Endothelial cell of umbilical vein (primary cell): ENCODE results near the gene RSL24D1. TPM values are rescaled to one million over a fixed set of nuclear protein-coding genes. Genes with fewer than 3 reads are reported as not detected.

Experiments
- BruUV-seq: library from RNA; stranded (reverse); fragments of 400-500 nt; replicated peaks from 2 replicates; lab custom pipeline; 2021; lab: Mats Ljungman, UMichigan
- CTCF ChIA-PET: fragments of 300-600, 350-600 bp; sonication (Branson Sonifier 250); formaldehyde crosslinking; loops from one replicate; lab custom pipeline; 2021; ENCODE audit warnings: antibody characterized with exemption, inconsistent platforms; lab: Charles Lee
- POLR2A ChIA-PET: fragments of 300-600, 350-600 bp; sonication (Branson Sonifier 250); formaldehyde crosslinking; loops from one replicate; lab custom pipeline; 2021; ENCODE audit warnings: antibody characterized with exemption, inconsistent platforms; lab: Charles Lee
- DNase-seq: peaks from one replicate; pipeline ENCODE4 v3.0.0-alpha.2; 2011; ENCODE audit warnings: low read depth, low spot score
- FAIRE-seq: peaks from 2 replicates; lab custom pipeline; 2011; peaks lifted over from hg19 to GRCh38; lab: Jason Lieb, UNC
- H2AFZ ChIP-seq: 2 replicates; pipeline ENCODE4 v1.6.0; 2012; ENCODE audit warnings: low read depth, low read length, control low read depth, inconsistent platforms
- H3K27ac ChIP-seq: 2 replicates; pipeline ENCODE4 v1.5.1; 2011; ENCODE audit warnings: low read depth, mild to moderate bottlenecking, control low read depth, low read length, moderate library complexity; ENCODE audit not compliant: insufficient read depth
- H3K27me3 ChIP-seq, 2 experiments: 2 replicates each; pipeline versions ENCODE4 v1.6.0 to v1.6.1; 2011; ENCODE audit warnings: low read length in 2 of 2, mixed read lengths in 1 of 2; ENCODE audit not compliant: control insufficient read depth in 2 of 2, insufficient read depth in 2 of 2
- H3K36me3 ChIP-seq, 2 experiments: 2 replicates in 1 of 2; 3 replicates in 1 of 2; pipeline ENCODE4 v1.5.1; 2011; ENCODE audit warnings: low read length in 2 of 2, mild to moderate bottlenecking in 1 of 2, moderate library complexity in 1 of 2; ENCODE audit not compliant: control insufficient read depth in 2 of 2, insufficient read depth in 2 of 2; ENCODE audit errors: extremely low read depth in 1 of 2
- H3K4me1 ChIP-seq: 3 replicates; pipeline ENCODE4 v1.5.1; 2011; ENCODE audit warnings: mild to moderate bottlenecking, low read length; ENCODE audit not compliant: control insufficient read depth, insufficient read depth; ENCODE audit errors: extremely low read depth
- H3K4me2 ChIP-seq: 2 replicates; pipeline ENCODE4 v1.6.1; 2011; ENCODE audit warnings: low read length, control low read depth, mixed read lengths; ENCODE audit not compliant: insufficient read depth
- H3K4me3 ChIP-seq, 3 experiments: fragments of 200-600 bp in 1 of 3; sonication (generic), shearing (Covaris generic) in 1 of 3; replicated peaks in 1 of 3; 2 replicates each; pipeline ENCODE4 v1.5.1; 2011 to 2016; ENCODE audit warnings: control low read depth in 3 of 3, low read length in 3 of 3, mild to moderate bottlenecking in 2 of 3, inconsistent platforms in 1 of 3, low read depth in 1 of 3, moderate library complexity in 1 of 3; ENCODE audit not compliant: insufficient read depth in 1 of 3
- H3K79me2 ChIP-seq: 2 replicates; pipeline ENCODE4 v1.6.0; 2012; ENCODE audit warnings: low read length, inconsistent platforms; ENCODE audit not compliant: control insufficient read depth, insufficient read depth
- H3K9ac ChIP-seq: replicated peaks from 2 replicates; pipeline ENCODE3; 2011; ENCODE audit warnings: low read length, control low read depth; ENCODE audit not compliant: insufficient read depth; ENCODE audit errors: extremely low read depth
- H3K9me1 ChIP-seq: replicated peaks from 3 replicates; pipeline ENCODE4 v1.6.0; 2011; ENCODE audit warnings: mild to moderate bottlenecking, low read length; ENCODE audit not compliant: control insufficient read depth, insufficient read depth; ENCODE audit errors: extremely low read depth
- H3K9me3 ChIP-seq: replicated peaks from 2 replicates; pipeline ENCODE4 v1.5.1; 2012; ENCODE audit warnings: low read length, inconsistent platforms; ENCODE audit not compliant: control insufficient read depth, insufficient read depth
- H4K20me1 ChIP-seq: replicated peaks from 2 replicates; pipeline ENCODE3; 2011; ENCODE audit warnings: mild to moderate bottlenecking, low read length; ENCODE audit not compliant: control insufficient read depth, insufficient read depth; ENCODE audit errors: extremely low read depth
- CTCF ChIP-seq, 2 donors: IDR thresholded peaks; 1 replicate in 1 of 2; 2 replicates in 1 of 2; pipeline ENCODE4 v1.5.1; 2011; ENCODE audit warnings: low read length in 2 of 2, mild to moderate bottlenecking in 2 of 2, moderate library complexity in 2 of 2, control low read depth in 1 of 2, inconsistent platforms in 1 of 2, low read depth in 1 of 2; ENCODE audit not compliant: insufficient read depth in 1 of 2; ENCODE audit errors: extremely low read depth in 1 of 2
- FOS ChIP-seq: IDR thresholded peaks from 2 replicates; pipeline ENCODE4 v1.6.1; 2011; ENCODE audit warnings: mild to moderate bottlenecking, low read length, moderate library complexity, borderline replicate concordance; ENCODE audit not compliant: insufficient read depth
- GATA2 ChIP-seq: IDR thresholded peaks from 2 replicates; pipeline ENCODE4 v1.7.0; 2011; ENCODE audit warnings: low read depth, mild to moderate bottlenecking, moderate library complexity, mixed read lengths, low read length; ENCODE audit not compliant: insufficient read length, insufficient read depth
- POLR2A ChIP-seq: IDR thresholded peaks from 2 replicates; pipeline ENCODE4 v1.6.1; 2012; ENCODE audit warnings: low read depth, mild to moderate bottlenecking, control low read depth, low read length
- dilution Hi-C: fragments of 300-500 bp; cut with MboI; formaldehyde crosslinking; loops from one replicate; pipeline ENCODE4 v1.15.0; 2019; ENCODE audit warnings: low sequenced_read_pairs; ENCODE audit not compliant: extremely low pct_ligation_motif_present
- intact Hi-C: fragments of 100-400 bp; cut with micrococcal nuclease; formaldehyde crosslinking; loops from one replicate; pipeline ENCODE4 v1.10.0; 2022
- polyA plus RNA-seq, 4 experiments: library from polyadenylated mRNA; depleted of rRNA in 3 of 4; stranded (reverse) in 3 of 4; unstranded in 1 of 4; fragments of >200 nt; gene quantifications; 2 replicates each; pipeline versions ENCODE4 v1.2.1 to v1.2.3, GENCODE V29; 2011 to 2012; ENCODE audit warnings: missing spikeins in 1 of 4
- total RNA-seq: library from RNA; stranded (reverse); gene quantifications from 2 replicates; pipeline ENCODE4 v1.2.3, GENCODE V29; 2021

RSL24D1 gene
- total and polyA plus RNA-seq, 2 donors (not counting 3 experiments of a cell fraction or from before 2014, with no cell fraction given): 18.4 to 60.0 TPM

GRCh38 chr15:55230953-55231352 lies 34.2 kb upstream of the RSL24D1 start:
- Histone ChIP-seq H2AFZ (no peak overlapping the region), H3K27me3 (no peaks in the 10 kb centered on the region), H3K4me3 (no peak overlapping the region), H3K9me1 (no peaks in the 10 kb centered on the region), H3K9me3 (no peaks in the 10 kb centered on the region), H3K36me3 (no peaks in the 10 kb centered on the region), H3K9ac (no peak overlapping the region), H3K4me1 (peaks cover 18% of the 10 kb centered on the region), H3K27ac (no peak overlapping the region), H4K20me1 (no peaks in the 10 kb centered on the region), H3K4me2 (no peak overlapping the region), H3K79me2 (no peaks in the 10 kb centered on the region)
- no TSS peak for BruUV-seq
- dilution Hi-C loops (no loop called here), intact Hi-C loops (loop anchor here (1.0 kb wide), 1 partner anchor 51 kb away; no protein-coding TSS in a partner anchor)
- CTCF ChIA-PET: interaction anchor here (0.8 to 2.1 kb wide), 4 partner anchors 10 to 205 kb away, joined by 3 to 11 read pairs (median 4); no protein-coding TSS in a partner anchor
- POLR2A ChIA-PET: no interaction called here
- FAIRE-seq (no peak), DNase-seq (no peak)
- TF ChIP-seq FOS: no peak
- no peak for TF ChIP-seq POLR2A
- no peak for TF ChIP-seq GATA2
- TF ChIP-seq CTCF (IDR thresholded peaks at IDR 0.05; ENCODE audit: extremely low read depth in 1 of 2, insufficient read depth in 1 of 2, low read depth in 1 of 2, low read length in 2 of 2): no peak

- H3K27ac ChIP-seq: peak overlapping the region; percentile 62
- BruUV-seq: TSS peak; percentile 21
- no peaks in the 10 kb centered on the region for H3K79me2 ChIP-seq
- ChIA-PET POLR2A (no interaction called here), CTCF (interaction anchor here (0.9 kb wide), 1 partner anchor 11 kb away, joined by 3 read pairs; no protein-coding TSS in a partner anchor)
- H3K9ac ChIP-seq: peak overlapping the region; percentile 10
- H3K4me1 ChIP-seq: peaks cover 18% of the 10 kb centered on the region
- no peaks in the 10 kb centered on the region for H3K9me1 ChIP-seq
- H3K27me3 ChIP-seq: no peaks in the 10 kb centered on the region
- TF ChIP-seq FOS (peak; percentile 49), GATA2 (peak; percentile 23), CTCF (IDR thresholded peaks at IDR 0.05; ENCODE audit: extremely low read depth in 1 of 2, insufficient read depth in 1 of 2, low read depth in 1 of 2, low read length in 2 of 2) (no peak)
- H3K36me3 ChIP-seq: no peaks in the 10 kb centered on the region
- FAIRE-seq (peak; percentile 91), DNase-seq (peak; percentile 80)
- peak overlapping the region in 1 of 3 experiments; percentile 39 for H3K4me3 ChIP-seq
- H4K20me1 ChIP-seq: no peaks in the 10 kb centered on the region
- H3K9me3 ChIP-seq: no peaks in the 10 kb centered on the region
- H2AFZ ChIP-seq: peak overlapping the region; percentile 41
- peak overlapping the region; percentile 95 for H3K4me2 ChIP-seq
- intact Hi-C loops: loop anchor here (1.0 kb wide), 1 partner anchor 52 kb away; no protein-coding TSS in a partner anchor
- dilution Hi-C loops: no loop called here
Measured at GRCh38 chr15:55230051-55230670, 33.4 kb upstream of the RSL24D1 start.
